Measurements from ENCODE around the gene ERGIC3.
"Not testable (repeated sequence)": the region's sequence is repeated elsewhere in the genome, so short reads cannot be mapped to it uniquely, and the experiment has no call there.

The ERGIC3 gene

GRCh38 chr20:35517767-35518166 lies 24.1 kb upstream of the ERGIC3 start:
- not testable (repeated sequence) for DNase-seq (ENCODE audit: low spot score)

GRCh38 chr20:35518955-35519354 lies 22.9 kb upstream of the ERGIC3 start:
- DNase-seq (ENCODE audit: low spot score): no peak

- DNase-seq (ENCODE audit: low spot score): peak; percentile 54
Observed at GRCh38 chr20:35523298-35523888, 18.5 kb upstream of the ERGIC3 start.

DNA sequence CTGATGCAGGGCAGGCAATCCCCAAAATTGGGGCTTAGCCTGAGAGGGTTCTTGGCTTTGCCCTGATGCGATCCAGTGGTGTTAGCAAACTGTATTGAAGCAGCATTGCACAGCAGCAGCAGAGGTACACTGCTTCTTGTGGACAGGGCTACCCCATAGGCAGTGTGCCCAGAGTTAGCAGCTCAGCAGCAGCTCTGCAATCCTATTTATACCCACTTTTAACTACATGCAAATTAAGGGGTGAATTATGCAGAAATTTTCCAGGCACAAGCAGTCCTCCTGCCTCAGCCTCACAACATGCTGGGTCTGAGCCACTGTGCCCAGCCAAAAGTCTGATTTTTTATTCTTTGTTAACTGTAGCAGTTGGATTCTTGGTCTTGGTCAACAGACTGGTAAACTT lies 16.2 kb upstream of the ERGIC3 start:
- no peak for DNase-seq (ENCODE audit: low spot score)

DNA sequence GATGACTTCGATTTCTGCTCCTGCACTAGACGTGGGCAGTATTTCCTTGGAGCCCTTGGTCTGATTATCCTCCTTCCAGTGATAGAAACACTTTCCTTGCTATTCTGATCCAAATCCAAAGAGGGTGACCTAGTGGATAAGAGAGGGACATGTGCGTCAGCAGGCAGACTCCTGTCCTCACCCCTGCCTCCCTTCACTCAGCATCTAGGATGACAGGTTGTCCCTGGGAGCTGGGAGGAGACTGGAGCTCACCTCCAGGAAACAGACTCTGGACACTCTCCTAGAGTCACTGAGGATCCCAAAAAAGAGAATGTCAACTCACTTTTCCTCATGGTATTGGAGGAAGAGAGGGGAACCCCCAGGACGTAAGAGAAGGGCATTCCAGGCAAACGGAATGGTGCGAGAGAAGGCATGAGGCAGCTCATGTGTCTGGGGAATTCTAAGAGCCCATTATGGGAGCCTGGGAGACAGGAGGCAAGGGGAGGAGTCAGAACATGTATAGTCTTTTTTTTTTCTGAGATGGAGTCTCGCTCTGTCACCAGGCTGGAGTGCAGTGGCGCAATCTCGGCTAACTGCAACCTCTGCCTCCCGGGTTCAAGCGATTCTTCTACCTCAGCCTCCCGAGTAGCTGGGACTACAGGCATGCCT lies 14.6 kb upstream of the ERGIC3 start:
- DNase-seq (ENCODE audit: low spot score): peak; percentile 73

DNA sequence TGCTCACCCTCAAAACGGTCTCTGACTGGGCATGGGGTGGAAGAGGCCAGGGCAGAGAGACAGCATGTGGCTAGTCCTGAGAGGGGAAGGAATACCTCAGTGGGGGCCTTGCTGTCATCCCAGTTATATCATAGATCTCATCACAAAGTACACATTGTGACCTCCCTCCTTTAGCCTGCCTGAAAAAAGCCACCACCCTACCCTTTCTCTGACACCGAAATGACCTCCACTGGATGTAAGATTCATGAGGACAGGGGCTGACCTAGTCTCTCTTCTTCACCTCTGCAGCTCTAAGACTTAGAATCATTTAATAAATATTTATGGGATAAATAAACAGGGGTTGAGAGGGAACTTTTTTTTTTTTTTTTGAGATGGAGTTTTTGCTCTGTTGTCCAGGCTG lies 12.3 kb upstream of the ERGIC3 start, which contains the start of gene C20orf173:
Gene C20orf173, minus strand, starts transcription at position 101 of the 400 bp plus-strand sequence. CDS start 279 bp downstream, outside the sequence.
- no peak for DNase-seq (ENCODE audit: low spot score)

DNA sequence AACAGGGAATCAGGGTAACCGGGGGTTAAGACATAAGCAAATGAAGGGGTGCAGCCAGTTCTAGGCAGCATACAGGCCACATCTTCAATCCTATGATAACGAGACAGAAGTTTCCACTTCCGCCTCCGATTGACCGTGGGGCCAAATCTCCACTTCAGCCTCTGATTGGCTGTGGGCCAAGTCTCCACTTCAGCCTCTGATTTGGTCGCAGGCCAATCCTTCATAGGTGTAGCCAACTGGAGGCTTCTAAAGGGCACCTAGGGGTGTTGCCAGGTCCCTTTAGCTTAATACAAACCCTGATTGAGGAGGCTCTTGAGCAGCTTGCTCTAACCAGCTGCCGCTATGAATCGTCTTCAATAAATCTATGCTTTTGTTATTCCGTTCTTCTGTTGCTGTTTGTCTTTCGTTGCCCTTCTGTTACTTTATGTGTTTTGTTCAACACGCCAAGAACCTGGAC lies 2.1 kb upstream of the ERGIC3 start:
- peak; percentile 97 for DNase-seq (ENCODE audit: low spot score)

DNA sequence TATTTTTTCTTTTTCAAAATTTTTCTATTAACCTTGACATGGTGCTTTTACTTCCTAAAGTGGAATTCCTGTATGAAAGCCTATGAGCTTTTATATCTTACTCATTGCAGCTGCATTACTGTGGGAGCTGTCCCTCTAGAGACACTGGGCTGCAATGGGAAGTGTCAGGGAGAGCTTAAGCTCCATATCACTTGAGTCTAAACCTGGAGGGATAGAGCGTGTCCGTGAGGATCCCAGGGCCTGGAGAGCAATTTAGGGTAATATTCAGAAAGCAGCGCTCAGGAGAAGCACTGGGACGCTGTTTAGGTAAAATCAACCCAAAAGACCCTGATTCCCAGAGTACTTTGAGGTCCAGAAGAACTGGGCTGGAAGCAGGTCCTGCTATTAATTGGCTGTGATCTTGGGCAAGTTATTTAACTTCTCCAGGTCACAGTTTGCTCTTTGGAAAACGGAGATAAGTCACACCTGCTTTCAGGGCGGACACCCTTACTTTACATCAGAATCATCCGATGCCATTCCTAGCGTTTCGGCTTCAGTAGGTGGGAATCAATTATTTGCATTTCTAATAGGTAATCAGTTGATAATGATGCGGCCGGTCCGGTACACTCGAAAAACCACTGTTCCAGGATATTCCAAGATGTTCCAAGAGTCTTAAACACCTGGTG lies 628 bp upstream of the ERGIC3 start:
- DNase-seq (ENCODE audit: low spot score): peak; percentile 47

- no peak for DNase-seq (ENCODE audit: low spot score)
Observed at GRCh38 chr20:35542990-35543389, 1.1 kb downstream of the ERGIC3 start.

DNA sequence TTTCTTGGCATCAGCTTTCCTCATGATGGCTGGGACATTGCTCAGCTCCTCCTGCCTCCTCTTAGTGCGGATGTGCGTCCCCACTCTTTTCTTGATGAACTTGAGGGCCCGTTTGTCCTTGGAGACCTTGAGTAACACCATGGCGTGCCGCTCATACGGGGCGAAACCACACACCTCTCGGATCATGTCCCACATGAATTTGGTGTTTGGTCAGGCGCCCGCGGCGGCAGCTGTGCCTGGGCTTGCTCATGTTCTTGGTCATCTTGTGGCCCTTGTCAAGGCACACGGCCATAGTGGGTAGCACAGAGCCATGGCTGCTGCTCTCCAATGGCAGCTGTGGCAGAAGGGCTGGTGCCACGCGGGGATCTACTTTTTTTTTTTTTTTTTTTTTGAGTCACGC lies 2.6 kb downstream of the ERGIC3 start:
- DNase-seq (ENCODE audit: low spot score): no peak

DNA sequence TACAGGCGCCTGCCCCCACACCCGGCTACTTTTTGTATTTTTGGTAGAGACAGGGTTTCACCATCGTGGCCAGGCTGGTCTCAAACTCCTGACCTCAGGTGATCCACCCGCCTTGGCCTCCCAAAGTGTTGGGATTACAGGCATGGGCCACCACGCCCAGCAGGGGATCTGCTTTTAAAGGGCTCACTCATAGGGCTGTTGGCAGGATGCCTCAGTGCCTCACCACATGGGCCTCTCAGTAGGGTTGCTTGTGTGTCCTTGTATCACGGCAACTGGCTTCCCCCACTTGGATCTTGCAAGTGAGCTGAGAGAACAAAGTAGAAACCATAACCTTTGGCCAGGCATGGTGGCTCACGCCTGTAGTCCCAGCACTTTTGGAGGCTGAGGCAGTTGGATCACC lies 3.1 kb downstream of the ERGIC3 start:
- DNase-seq (ENCODE audit: low spot score): not testable (repeated sequence)

GRCh38 chr20:35546127-35546526 lies 4.2 kb downstream of the ERGIC3 start:
- no peak for DNase-seq (ENCODE audit: low spot score)

GRCh38 chr20:35547329-35547728 lies 5.5 kb downstream of the ERGIC3 start:
- DNase-seq (ENCODE audit: low spot score): no peak

DNA sequence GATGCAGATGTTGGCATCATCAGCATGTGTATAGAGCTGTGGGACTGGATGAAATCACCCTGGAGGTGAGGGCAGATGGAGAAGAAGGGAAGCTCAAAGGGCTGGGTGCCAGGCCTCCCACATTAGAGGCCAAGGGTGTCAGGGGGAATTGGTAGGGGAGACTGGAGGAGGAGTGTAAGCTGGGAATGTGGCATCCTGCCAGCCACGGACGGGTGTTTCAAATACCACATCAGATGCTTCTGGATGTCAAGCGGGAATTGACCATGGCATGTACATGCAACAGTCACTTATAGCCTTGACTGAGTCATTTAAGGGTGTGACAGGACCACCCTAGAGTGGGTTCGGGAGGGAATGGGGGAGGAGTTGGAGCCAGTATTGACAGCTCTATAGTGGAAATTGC lies 9.6 kb downstream of the ERGIC3 start:
- no peak for DNase-seq (ENCODE audit: low spot score)

GRCh38 chr20:35552914-35553313 lies 11.0 kb downstream of the ERGIC3 start:
- no peak for DNase-seq (ENCODE audit: low spot score)

GRCh38 chr20:35555461-35555860 lies 13.6 kb downstream of the ERGIC3 start:
- DNase-seq (ENCODE audit: low spot score): not testable (repeated sequence)

DNA sequence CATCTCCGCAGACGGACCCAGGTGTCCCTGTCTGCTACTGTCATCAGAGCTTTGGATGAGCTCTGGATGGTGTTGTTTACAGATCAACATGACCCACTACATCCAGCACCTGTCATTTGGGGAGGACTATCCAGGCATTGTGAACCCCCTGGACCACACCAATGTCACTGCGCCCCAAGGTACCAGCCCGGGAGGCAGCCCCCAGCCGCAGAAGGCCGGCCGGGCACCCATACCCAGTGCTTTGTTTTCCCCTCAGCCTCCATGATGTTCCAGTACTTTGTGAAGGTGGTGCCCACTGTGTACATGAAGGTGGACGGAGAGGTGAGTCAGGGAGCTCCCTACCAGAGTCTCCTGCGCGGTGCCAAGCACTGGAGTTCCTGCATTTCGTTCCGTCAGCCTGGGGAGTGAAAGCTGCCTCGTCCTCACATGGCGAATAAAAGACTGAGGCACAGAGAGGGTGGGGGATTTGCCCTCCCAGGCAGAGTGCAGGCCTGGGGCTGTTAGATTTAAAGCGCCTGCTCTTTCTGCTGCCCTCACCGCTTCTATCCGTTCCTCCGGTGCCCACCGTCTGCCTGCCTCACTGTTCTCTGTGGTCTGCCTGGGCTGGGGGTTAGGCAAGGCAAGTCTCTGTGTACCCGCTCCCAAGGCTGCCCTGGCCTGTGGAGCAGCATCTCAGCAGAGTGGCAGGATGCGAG lies 14.2 kb downstream of the ERGIC3 start:
- DNase-seq (ENCODE audit: low spot score): no peak

DNA sequence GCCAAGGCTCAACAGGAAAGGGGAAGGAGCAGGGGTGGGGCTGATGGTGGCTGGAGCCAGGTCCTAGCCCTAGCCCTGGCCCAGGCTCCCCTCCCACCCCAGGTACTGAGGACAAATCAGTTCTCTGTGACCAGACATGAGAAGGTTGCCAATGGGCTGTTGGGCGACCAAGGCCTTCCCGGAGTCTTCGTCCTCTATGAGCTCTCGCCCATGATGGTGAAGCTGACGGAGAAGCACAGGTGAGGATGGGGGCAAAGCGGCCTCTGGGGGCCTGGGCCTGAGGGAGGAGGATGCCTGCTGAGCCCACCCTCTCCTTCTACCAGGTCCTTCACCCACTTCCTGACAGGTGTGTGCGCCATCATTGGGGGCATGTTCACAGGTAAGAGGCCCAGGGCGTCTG lies 15.0 kb downstream of the ERGIC3 start:
- no peak for DNase-seq (ENCODE audit: low spot score)

GRCh38 chr20:35558451-35558850 lies 16.6 kb downstream of the ERGIC3 start:
- no peak for DNase-seq (ENCODE audit: low spot score)

GRCh38 chr20:35559042-35559693 lies 17.3 kb downstream of the ERGIC3 start:
- DNase-seq (ENCODE audit: low spot score): no peak

- DNase-seq (ENCODE audit: low spot score): no peak
Observed at GRCh38 chr20:35560105-35560511, 18.2 kb downstream of the ERGIC3 start.

GRCh38 chr20:35560541-35560940 lies 18.7 kb downstream of the ERGIC3 start:
- no peak for DNase-seq (ENCODE audit: low spot score)
